Stimulated activated CD8-positive, alpha-beta memory T cell treated with anti-CD3 and anti-CD28 coated beads, Interleukin-4, amount 100 ng/mL, for 24 hours (primary cell): ENCODE data around the gene DCLK1.

Experiments
- DNase-seq: peaks from one replicate; pipeline ENCODE4 v3.0.0-alpha.2; 2020; ENCODE audit warnings: low read depth

The DCLK1 gene

DNA sequence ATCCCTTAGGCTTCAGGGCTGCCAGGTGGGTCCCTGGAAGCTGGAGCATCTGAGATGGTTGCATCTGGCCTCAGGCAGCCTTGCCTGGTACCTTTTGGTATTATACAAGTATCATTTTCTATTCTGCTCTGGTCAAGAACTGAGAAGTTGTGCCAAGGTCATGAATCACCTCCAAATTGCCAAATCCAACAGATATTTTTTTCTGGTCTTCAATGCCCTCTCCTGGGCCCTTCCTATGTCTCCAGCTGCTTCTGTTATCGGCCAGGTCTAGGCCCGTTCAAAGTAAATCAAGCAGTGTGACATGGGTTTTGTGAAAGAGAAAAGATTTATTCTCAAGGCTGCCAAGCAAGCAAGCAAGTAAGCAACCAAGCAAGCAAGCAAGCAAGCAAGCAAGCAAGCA lies 383.6 kb downstream of the DCLK1 start:
- DNase-seq: no peak

GRCh38 chr13:35744566-35745178 lies 386.5 kb downstream of the DCLK1 start:
- no peak for DNase-seq

DNA sequence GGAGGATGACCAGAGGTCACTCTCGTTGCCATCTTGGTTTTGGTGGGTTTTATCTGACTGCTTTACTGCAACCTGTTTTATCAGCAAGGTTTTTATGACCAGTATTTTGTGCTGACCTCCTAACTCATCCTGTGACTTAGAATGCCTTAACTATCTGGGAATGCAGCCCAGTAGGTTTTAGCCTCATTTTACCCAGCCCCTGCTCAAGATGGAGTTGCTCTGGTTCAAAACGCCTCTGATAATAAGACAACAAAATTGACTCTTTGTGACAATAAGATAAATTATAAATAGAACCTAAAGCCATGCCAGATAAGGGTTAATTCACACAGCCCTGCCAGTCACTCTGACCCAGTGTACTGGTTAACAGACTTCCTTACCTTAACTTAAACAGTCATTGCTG lies 387.0 kb downstream of the DCLK1 start:
- no peak for DNase-seq

DNA sequence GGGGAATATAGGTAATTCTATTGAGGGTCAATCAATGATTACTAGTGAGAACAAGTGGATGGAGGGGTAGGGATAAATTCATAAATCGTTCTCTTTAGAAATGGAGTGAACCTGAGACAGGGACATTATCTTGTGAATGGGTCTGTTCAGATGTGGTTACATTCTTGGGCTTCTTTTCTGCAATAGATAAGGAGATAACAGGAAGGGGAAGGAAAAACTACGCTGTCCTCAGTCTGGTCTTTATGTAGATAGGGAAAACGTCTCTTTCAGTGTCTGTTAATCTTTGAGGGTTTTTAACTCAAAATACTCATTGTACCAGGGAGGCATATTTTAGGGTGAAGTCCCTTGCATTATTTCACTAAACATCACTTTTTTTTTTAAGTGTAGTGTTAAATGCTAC lies 388.0 kb downstream of the DCLK1 start:
- no peak for DNase-seq

- DNase-seq: no peak
These were observed 389.5 kb downstream of the DCLK1 start for GRCh38 chr13:35741657-35742056.

GRCh38 chr13:35736876-35737275 lies 394.3 kb downstream of the DCLK1 start:
- no peak for DNase-seq

- DNase-seq: no peak
These were observed 397.4 kb downstream of the DCLK1 start for GRCh38 chr13:35733827-35734226.

DNA sequence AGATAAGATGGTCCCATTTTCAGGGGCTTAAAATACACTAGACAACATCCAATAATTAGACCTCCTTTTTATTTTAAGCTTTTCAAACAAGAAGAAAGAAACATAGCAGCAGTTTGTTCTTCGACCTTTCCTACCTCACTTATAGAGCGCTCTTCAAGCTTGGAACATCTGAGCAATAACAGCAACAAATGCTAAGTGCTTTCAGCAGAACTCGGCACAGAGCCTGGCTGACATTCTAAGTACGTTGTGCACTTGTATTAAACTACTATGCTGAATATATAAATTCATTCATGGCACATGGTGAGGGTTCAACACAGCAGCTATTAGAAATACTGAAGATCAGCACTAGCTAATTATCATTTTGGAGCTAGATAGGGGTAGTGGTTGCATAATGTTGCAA lies 398.6 kb downstream of the DCLK1 start:
- DNase-seq: no peak

- no peak for DNase-seq
These were observed 399.7 kb downstream of the DCLK1 start for GRCh38 chr13:35731471-35731870.

GRCh38 chr13:35729926-35730627 lies 401.1 kb downstream of the DCLK1 start:
- DNase-seq: no peak

DNA sequence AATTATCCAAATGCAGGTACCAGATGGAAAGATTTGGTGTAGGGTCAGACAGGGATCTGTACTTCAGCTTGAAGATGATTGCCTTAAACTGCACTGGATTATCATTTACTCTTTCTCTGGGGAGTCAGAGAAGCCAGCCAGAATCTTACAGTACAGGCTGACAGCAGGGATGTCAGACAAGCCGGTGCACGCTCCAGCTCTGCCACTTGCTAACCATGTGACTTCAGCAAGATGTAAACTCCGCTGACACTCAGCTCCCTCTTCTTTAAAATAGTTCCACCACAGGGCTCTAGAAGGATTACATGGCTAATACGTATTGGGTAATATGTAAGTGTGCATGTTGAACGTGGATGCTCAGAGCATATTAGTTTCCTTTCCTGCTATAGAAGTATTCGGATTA lies 403.3 kb downstream of the DCLK1 start:
- no peak for DNase-seq

GRCh38 chr13:35724446-35724845 lies 406.7 kb downstream of the DCLK1 start:
- DNase-seq: no peak

GRCh38 chr13:35723821-35724220 lies 407.4 kb downstream of the DCLK1 start:
- DNase-seq: no peak

DNA sequence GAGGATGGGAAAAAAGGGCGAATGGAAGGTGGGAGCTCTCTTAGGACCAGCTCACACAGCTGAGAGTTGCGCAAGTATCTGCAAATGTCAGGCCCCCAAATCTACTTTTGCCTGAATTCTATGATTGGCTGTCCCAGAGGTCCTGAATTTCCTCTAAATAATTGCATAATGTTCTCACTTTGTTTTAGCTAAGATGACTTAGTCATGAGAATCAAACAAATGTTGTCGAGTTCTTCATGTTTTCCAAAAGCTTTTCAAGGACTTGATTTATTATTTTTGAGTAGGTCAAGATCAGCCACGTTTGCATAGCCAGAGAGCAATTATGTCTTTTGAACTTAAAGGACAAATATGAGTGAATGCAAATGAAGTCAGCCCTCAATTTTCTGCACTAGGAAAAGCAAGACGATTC lies 408.1 kb downstream of the DCLK1 start:
- no peak for DNase-seq

DNA sequence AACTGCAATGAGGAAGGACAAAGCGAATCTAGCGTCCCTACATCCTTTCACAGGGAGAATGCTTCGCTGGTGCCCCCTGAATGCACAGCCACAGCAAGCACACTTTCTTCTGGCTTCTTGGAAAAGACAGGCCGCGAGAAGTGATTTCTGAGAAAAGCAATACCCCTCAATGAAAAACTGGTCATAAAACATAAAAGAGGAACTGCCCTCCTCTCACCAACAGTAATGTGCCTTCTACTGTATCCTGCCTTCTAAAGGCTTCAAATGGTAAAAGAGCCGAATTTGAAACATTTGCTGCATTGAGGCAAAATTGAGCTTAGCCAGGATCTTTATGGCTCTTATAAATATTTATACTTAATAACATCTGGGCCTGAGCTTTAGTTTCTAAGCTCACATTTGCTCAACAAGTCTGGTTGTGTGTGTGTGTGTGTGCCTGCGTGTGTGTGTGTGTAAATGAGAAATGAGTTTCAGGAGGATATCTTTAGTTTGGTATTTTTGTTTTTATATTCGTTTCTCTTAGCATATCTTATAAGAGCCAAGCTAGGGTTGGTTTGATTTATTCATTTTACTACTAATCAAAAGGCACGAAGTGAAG lies 408.6 kb downstream of the DCLK1 start:
- no peak for DNase-seq

DNA sequence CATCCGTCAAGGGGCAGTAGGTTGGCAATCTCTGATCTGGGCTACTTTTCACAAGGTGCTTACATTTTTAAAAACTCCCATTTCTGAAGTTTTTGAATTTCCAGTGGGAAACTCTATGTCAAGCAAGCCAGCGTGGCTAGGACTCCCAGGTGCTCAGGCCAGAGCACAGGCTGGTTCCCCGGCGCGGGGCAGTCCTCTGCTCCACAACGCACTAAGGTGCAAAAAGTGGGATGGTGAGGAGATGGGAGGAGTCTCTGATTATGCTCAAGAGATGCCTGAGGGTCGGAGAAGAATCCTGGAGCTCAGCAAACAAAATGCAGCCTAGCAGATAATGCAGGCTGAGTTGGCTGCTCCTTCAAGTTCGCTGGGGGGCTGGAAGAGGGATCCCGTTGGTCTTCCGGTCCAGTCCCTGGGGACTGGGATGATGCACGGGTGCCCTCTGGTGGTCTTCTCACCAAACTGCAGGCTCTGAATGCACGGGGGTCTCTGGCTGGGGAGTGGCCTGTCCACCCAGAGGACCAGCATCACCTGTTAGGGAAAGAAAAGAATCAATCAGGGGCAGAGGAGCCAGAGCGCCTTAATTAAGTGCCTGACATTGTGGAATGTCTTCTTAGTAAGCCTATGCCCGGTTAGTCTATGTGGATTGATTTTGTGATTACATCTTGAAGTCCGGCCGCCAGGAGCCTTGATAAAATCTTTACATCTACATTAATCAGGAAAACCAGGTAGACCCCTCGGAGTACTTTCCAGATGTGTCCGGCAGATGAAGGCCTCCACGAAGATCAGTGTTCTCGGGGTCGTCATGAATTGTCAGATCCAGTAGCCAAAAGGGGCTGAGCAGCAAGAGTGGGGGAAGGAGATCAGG lies 410.3 kb downstream of the DCLK1 start:
- DNase-seq: peak; percentile 4

DNA sequence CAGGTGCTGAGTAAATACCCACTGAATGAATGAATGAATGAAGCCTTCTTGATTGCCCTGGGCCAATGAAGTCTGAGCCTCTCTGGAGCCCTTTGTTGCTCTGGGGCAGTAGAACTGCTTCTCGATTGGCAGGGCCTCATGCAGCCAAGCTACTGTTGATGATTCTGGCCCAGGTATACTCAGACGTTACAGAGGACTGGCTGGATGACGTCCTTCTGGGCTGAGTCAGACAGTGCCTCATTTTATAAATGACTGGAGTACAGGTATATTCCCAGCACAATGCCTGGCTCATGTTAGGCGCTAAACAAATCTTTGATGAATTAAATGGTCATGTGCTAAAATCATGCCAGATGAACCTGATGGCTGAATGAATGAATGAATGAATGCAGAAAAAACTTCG lies 410.9 kb downstream of the DCLK1 start:
- no peak for DNase-seq
